K562 (cell line): ENCODE measurements around the gene SH3BP4. TPM values are rescaled to one million over a fixed set of nuclear protein-coding genes. Genes with fewer than 3 reads are reported as not detected.

Experiments
- ATAC-seq: fragments of 200-7000 bp; cut with Tn5 transposase; 3 replicates; pipeline ENCODE4 v1.9.1; 2020; ENCODE audit warnings: moderate library complexity
- BruUV-seq: library from RNA; stranded (reverse); fragments of 400-500 nt; replicated peaks from 2 replicates; lab custom pipeline; 2021; lab: Mats Ljungman, UMichigan
- CTCF ChIA-PET: fragments of 300-600 bp; formaldehyde crosslinking; extraction: SDS; loops from one replicate; lab custom pipeline; 2021; ENCODE audit warnings: low intra/inter-chr PET ratio; lab: Yijun Ruan, JAX
- POLR2A ChIA-PET: fragments of 300-600, 350-650 bp; sonication (Branson Sonifier 250); formaldehyde crosslinking; extraction: SDS; loops from one replicate; lab custom pipeline; 2021; ENCODE audit warnings: antibody characterized with exemption, inconsistent platforms; lab: Yijun Ruan, JAX
- DNase-seq, 4 experiments: peaks; one replicate each; pipeline versions ENCODE4 v3.0.0 to v3.0.0-alpha.2; 2011 to 2018; ENCODE audit warnings: low spot score in 3 of 4, mixed read lengths in 3 of 4; ENCODE audit errors: extremely low read depth in 1 of 4
- FAIRE-seq: peaks from 2 replicates; lab custom pipeline; 2011; peaks lifted over from hg19 to GRCh38; lab: Jason Lieb, UNC
- H2AFZ ChIP-seq: 2 replicates; pipeline ENCODE4 v1.6.0; 2011; ENCODE audit warnings: low read depth, low read length, control low read depth, inconsistent platforms
- H3K27ac ChIP-seq: fragments of 200-600 bp; 3 replicates; pipeline ENCODE4 v1.8.0; 2011; ENCODE audit warnings: low read depth, mild to moderate bottlenecking, control low read depth, inconsistent platforms, low read length, moderate library complexity, mixed read lengths; ENCODE audit errors: extremely low read depth
- H3K27me3 ChIP-seq, 2 experiments: fragments of 300-600 bp in 1 of 2; 2 replicates in 1 of 2; 3 replicates in 1 of 2; pipeline versions ENCODE4 v1.6.0 to v1.8.0; 2011; ENCODE audit warnings: inconsistent platforms in 2 of 2, low read length in 2 of 2, mild to moderate bottlenecking in 1 of 2, mixed read lengths in 1 of 2, moderate library complexity in 1 of 2; ENCODE audit not compliant: control insufficient read depth in 2 of 2, insufficient read depth in 2 of 2
- H3K36me3 ChIP-seq: fragments of 300-600 bp; 3 replicates; pipeline ENCODE4 v1.8.0; 2011; ENCODE audit warnings: mild to moderate bottlenecking, low read length, inconsistent platforms; ENCODE audit not compliant: control insufficient read depth, insufficient read depth
- H3K4me1 ChIP-seq, 2 experiments: fragments of 200-600 bp in 1 of 2; replicated peaks in 1 of 2; 2 replicates in 1 of 2; 3 replicates in 1 of 2; pipeline versions ENCODE4 v1.5.1 to v1.8.0; 2011; ENCODE audit warnings: inconsistent platforms in 2 of 2, low read length in 2 of 2, mild to moderate bottlenecking in 1 of 2, mixed read lengths in 1 of 2, moderate library complexity in 1 of 2; ENCODE audit not compliant: control insufficient read depth in 2 of 2, insufficient read depth in 2 of 2
- H3K4me2 ChIP-seq: 2 replicates; pipeline ENCODE4 v1.6.1; 2011; ENCODE audit warnings: low read length, control low read depth, inconsistent platforms, mixed read lengths; ENCODE audit not compliant: insufficient read depth
- H3K4me3 ChIP-seq: fragments of 200-600 bp; sonication (generic), shearing (Covaris generic); 2 replicates; pipeline ENCODE4 v1.5.1; 2016; ENCODE audit warnings: control low read depth, inconsistent platforms
- H3K79me2 ChIP-seq: fragments of 200-600 bp; 3 replicates; pipeline ENCODE4 v1.8.0; 2011; ENCODE audit warnings: low read length, inconsistent platforms; ENCODE audit not compliant: control insufficient read depth, insufficient read depth
- H3K9ac ChIP-seq, 2 experiments: 2 replicates each; pipeline versions ENCODE4 v1.6.0 to v1.6.1; 2011; ENCODE audit warnings: low read depth in 2 of 2, low read length in 2 of 2, control low read depth in 1 of 2, inconsistent platforms in 1 of 2, mild to moderate bottlenecking in 1 of 2, mixed read lengths in 1 of 2; ENCODE audit not compliant: insufficient read depth in 1 of 2
- H3K9me1 ChIP-seq: one replicate; pipeline ENCODE4 v1.6.0; 2011; ENCODE audit warnings: inconsistent platforms, mild to moderate bottlenecking, low read length, moderate library complexity; ENCODE audit not compliant: control insufficient read depth, insufficient read depth
- H3K9me3 ChIP-seq: replicated peaks from 2 replicates; pipeline ENCODE4 v1.5.1; 2011; ENCODE audit warnings: low read depth, low read length, inconsistent platforms; ENCODE audit not compliant: control insufficient read depth, insufficient read depth
- H4K20me1 ChIP-seq: replicated peaks from 2 replicates; pipeline ENCODE4 v1.6.1; 2011; ENCODE audit warnings: low read length, inconsistent platforms, mixed read lengths; ENCODE audit not compliant: control insufficient read depth, insufficient read depth
- DNMT1 ChIP-seq: fragments of 450-650 bp; IDR thresholded peaks from 2 replicates; pipeline ENCODE4 v1.6.1; 2016; ENCODE audit warnings: antibody characterized with exemption, mild to moderate bottlenecking
- ELF1 ChIP-seq: fragments of 200-800 bp; sonication (Bioruptor generic); IDR thresholded peaks from 2 replicates; pipeline ENCODE4 v1.6.1; 2016; ENCODE audit warnings: missing genetic modification characterization, missing compliant biosample characterization
- ETV1 ChIP-seq: fragments of 450-650 bp; conservative IDR thresholded peaks from 2 replicates; pipeline ENCODE4 v1.6.1; 2016; ENCODE audit warnings: missing genetic modification characterization, control low read depth, low read depth, missing compliant biosample characterization
- HNRNPUL1 ChIP-seq: fragments of 200-400 bp; formaldehyde crosslinking; IDR thresholded peaks from 2 replicates; pipeline ENCODE4 v1.6.1; 2017; ENCODE audit warnings: low read length
- HSF4 ChIP-seq: fragments of 250-450 bp; sonication (Bioruptor Pico); IDR thresholded peaks from 2 replicates; pipeline ENCODE4 v2.1.2; 2022; ENCODE audit warnings: mild to moderate bottlenecking, moderate library complexity, borderline replicate concordance
- MBD2 ChIP-seq: sonication (generic); IDR thresholded peaks from 2 replicates; pipeline ENCODE4 v1.6.1; 2016; ENCODE audit warnings: low read depth, borderline replicate concordance
- PTBP1 ChIP-seq: fragments of 200-400 bp; formaldehyde crosslinking; IDR thresholded peaks from 2 replicates; pipeline ENCODE4 v1.6.1; 2017; ENCODE audit warnings: low read depth, low read length
- RBM22 ChIP-seq: fragments of 200-400 bp; formaldehyde crosslinking; IDR thresholded peaks from 2 replicates; pipeline ENCODE4 v1.6.1; 2018; ENCODE audit warnings: low read length, low read depth; ENCODE audit not compliant: poor library complexity, severe bottlenecking
- SMARCE1 ChIP-seq: fragments of 450-650 bp; IDR thresholded peaks from 2 replicates; pipeline ENCODE4 v1.7.1; 2016; ENCODE audit warnings: mild to moderate bottlenecking
- ZC3H4 ChIP-seq: sonication (generic); formaldehyde crosslinking; IDR thresholded peaks from 2 replicates; pipeline ENCODE4 v1.9.0; 2021; ENCODE audit warnings: missing genetic modification reagents, borderline replicate concordance
- WGBS: fragments of 100-300 bp; shearing (Covaris generic); methylation state at CpG from one replicate; pipeline ENCODE4 v1.1.6; 2016; ENCODE audit warnings: low coverage, mixed read lengths; ENCODE audit not compliant: insufficient coverage; ENCODE audit errors: missing lambda C conversion rate; 5-methylcytosine and 5-hydroxymethylcytosine counted together
- in situ Hi-C: fragments of 300-500 bp; cut with MboI; formaldehyde crosslinking; loops from 4 replicates; pipeline ENCODE4 v1.15.0; 2018; ENCODE audit warnings: inconsistent platforms, mixed read lengths
- intact Hi-C: fragments of 100-400 bp; cut with micrococcal nuclease; formaldehyde crosslinking; loops from 2 replicates; pipeline ENCODE4 v1.14.2; 2022
- polyA plus RNA-seq, 8 experiments: library from polyadenylated mRNA; depleted of rRNA in 4 of 8; stranded (reverse) in 5 of 8; unstranded in 3 of 8; fragments of >200 nt; fragmentation: Nextera tagmentation in 2 of 8; fragmentation: Illumina TruSeq in 1 of 8; extraction: Ambion mirVana in 2 of 8; extraction: Trizol in 1 of 8; gene quantifications; 2 replicates each; pipeline versions ENCODE4 v1.2.1 to v1.2.3, GENCODE V29; 2011 to 2014; ENCODE audit warnings: inconsistent platforms in 1 of 8, missing spikeins in 1 of 8
- total RNA-seq, 7 experiments: library from RNA; depleted of rRNA in 6 of 7; stranded (reverse); fragments of >200 nt in 6 of 7; fragmentation: Illumina TruSeq in 2 of 7; extraction: Trizol in 2 of 7; gene quantifications; 2 replicates each; pipeline versions ENCODE4 v1.2.1 to v1.2.3, GENCODE V29; 2011 to 2021; ENCODE audit warnings: low replicate concordance in 1 of 7
- TF ChIP-seq, protein P1 (sequence below), 2 experiments: fragments of 450-650 bp in 1 of 2; IDR thresholded peaks; 2 replicates each; pipeline ENCODE4 v1.6.1; 2011 to 2017; ENCODE audit warnings: low read depth in 2 of 2, antibody characterized with exemption in 1 of 2, borderline replicate concordance in 1 of 2, low read length in 1 of 2, mild to moderate bottlenecking in 1 of 2, mixed read lengths in 1 of 2; ENCODE audit not compliant: control insufficient read depth in 1 of 2
- TF ChIP-seq, protein P2 (sequence below), 2 experiments: fragments of 250-450 bp in 1 of 2; fragments of 450-650 bp in 1 of 2; sonication (Bioruptor Pico) in 1 of 2; IDR thresholded peaks; 2 replicates each; pipeline versions ENCODE4 v1.6.1 to v1.8.0; 2016 to 2021; ENCODE audit warnings: mild to moderate bottlenecking in 2 of 2, moderate library complexity in 2 of 2, missing compliant biosample characterization in 1 of 2, missing genetic modification characterization in 1 of 2

SH3BP4 gene
- total and polyA plus RNA-seq, 9 of the 15 experiments (the other 6 are each of a cell fraction or from before 2014, with no cell fraction given): 0.03 to 0.28 (median 0.27) TPM; not detected in 6

DNA sequence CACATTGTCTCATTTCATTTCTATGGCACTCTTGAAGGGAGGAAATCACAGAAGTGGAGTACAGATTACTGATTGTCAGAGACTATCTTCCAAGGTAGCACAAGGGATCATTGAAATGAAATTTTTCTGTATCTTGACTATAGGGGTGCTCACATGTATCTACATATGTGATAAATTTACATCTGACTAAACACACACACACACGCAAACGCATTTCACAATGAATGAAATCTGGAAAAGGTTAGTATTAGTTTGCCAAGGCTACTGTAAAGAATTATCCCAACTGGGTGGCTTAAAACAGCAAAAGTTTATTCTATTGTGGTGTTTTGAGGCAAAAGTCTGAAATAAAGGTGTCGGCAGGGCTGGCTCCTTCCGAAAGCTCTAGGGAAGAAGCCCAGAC is 144.6 kb downstream of the SH3BP4 start:
- ATAC-seq: no peak
- in situ Hi-C loops: no loop called here
- Histone ChIP-seq H2AFZ (no peak overlapping the region), H3K79me2 (no peaks in the 10 kb centered on the region), H3K9me1 (no peaks in the 10 kb centered on the region)
- TF ChIP-seq ETV1 (tag): no peak
- TF ChIP-seq, all 486 proteins: peak for 0
- FAIRE-seq: no peak
- Histone ChIP-seq H3K9me3 (no peaks in the 10 kb centered on the region), H3K4me2 (no peak overlapping the region), H3K27ac (no peak overlapping the region), H4K20me1 (no peaks in the 10 kb centered on the region), H3K36me3 (no peaks in the 10 kb centered on the region), H3K4me1 (no peaks in the 10 kb centered on the region), H3K4me3 (no peak overlapping the region), H3K9ac (no peak overlapping the region), H3K27me3 (peaks cover 0 to 23% of the 10 kb centered on the region in 2 experiments; a peak in 2 of 5 replicates)
- WGBS: 0% methylated on average over 4 of the region's 4 CpGs
- ChIA-PET POLR2A (no interaction called here), CTCF (no interaction called here)
- no peak for DNase-seq
- intact Hi-C loops: no loop called here
- no TSS peak for BruUV-seq

DNA sequence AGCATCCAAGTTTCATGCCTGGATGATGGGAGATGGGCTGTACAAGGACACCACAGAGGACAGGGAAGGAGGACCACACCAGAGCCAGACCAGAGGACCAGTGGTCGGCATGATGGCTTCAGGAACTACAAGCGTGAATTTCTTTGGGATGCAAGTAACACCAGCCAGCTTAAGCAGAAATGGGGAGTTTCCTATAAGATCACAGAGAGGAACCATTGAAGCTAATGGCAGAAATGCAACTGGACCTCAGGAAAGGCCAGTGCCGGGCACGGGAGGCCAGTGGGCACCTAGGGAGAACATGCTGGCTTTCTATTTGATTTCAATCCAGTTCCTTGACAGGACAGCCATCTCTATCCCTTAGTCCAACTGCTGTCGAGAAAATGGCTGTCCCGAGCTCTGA is 145.4 kb downstream of the SH3BP4 start:
- Histone ChIP-seq H3K9ac (no peak overlapping the region), H4K20me1 (no peaks in the 10 kb centered on the region), H3K9me3 (no peaks in the 10 kb centered on the region), H3K4me3 (no peak overlapping the region), H3K27ac (no peak overlapping the region), H3K4me1 (no peaks in the 10 kb centered on the region), H3K4me2 (no peak overlapping the region), H3K9me1 (no peaks in the 10 kb centered on the region), H3K27me3 (peaks cover 0 to 20% of the 10 kb centered on the region in 2 experiments; a peak in 2 of 5 replicates), H3K79me2 (no peaks in the 10 kb centered on the region), H3K36me3 (no peaks in the 10 kb centered on the region), H2AFZ (no peak overlapping the region)
- TF ChIP-seq RBM22: no peak
- TF ChIP-seq ZC3H4 (CRISPR knock-in tag): no peak
- TF ChIP-seq ELF1 (tag): no peak
- TF ChIP-seq, protein P1, sequence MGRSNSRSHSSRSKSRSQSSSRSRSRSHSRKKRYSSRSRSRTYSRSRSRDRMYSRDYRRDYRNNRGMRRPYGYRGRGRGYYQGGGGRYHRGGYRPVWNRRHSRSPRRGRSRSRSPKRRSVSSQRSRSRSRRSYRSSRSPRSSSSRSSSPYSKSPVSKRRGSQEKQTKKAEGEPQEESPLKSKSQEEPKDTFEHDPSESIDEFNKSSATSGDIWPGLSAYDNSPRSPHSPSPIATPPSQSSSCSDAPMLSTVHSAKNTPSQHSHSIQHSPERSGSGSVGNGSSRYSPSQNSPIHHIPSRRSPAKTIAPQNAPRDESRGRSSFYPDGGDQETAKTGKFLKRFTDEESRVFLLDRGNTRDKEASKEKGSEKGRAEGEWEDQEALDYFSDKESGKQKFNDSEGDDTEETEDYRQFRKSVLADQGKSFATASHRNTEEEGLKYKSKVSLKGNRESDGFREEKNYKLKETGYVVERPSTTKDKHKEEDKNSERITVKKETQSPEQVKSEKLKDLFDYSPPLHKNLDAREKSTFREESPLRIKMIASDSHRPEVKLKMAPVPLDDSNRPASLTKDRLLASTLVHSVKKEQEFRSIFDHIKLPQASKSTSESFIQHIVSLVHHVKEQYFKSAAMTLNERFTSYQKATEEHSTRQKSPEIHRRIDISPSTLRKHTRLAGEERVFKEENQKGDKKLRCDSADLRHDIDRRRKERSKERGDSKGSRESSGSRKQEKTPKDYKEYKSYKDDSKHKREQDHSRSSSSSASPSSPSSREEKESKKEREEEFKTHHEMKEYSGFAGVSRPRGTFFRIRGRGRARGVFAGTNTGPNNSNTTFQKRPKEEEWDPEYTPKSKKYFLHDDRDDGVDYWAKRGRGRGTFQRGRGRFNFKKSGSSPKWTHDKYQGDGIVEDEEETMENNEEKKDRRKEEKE (IDR thresholded peaks at IDR 0.05; ENCODE audit: borderline replicate concordance in 1 of 2, control insufficient read depth in 1 of 2, low read depth in 2 of 2, low read length in 1 of 2): no peak
- TF ChIP-seq, protein P2, sequence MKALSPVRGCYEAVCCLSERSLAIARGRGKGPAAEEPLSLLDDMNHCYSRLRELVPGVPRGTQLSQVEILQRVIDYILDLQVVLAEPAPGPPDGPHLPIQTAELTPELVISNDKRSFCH (CRISPR knock-in tag; IDR thresholded peaks at IDR 0.05): no peak
- TF ChIP-seq, protein P2 (tag; IDR thresholded peaks at IDR 0.05): no peak
- no peak for TF ChIP-seq PTBP1
- no peak for TF ChIP-seq HNRNPUL1
- TF ChIP-seq DNMT1: no peak
- no peak for TF ChIP-seq MBD2
- no peak for TF ChIP-seq HSF4 (CRISPR knock-in tag)
- TF ChIP-seq SMARCE1: no peak
- ATAC-seq (no peak), FAIRE-seq (no peak), DNase-seq (no peak)
- intact Hi-C loops (no loop called here), in situ Hi-C loops (no loop called here)
- no TSS peak for BruUV-seq
- WGBS: 0% methylated on average over 5 of the region's 6 CpGs
- ChIA-PET CTCF (no interaction called here), POLR2A (no interaction called here)
